Endodermal cell (in vitro differentiated cells): ENCODE data around the gene EYA2. TPM values are rescaled to one million over a fixed set of nuclear protein-coding genes. Genes with fewer than 3 reads are reported as not detected.
A peak's percentile ranks its signal among the peaks of the same experiment; 100 is the strongest.

Experiments
- DNase-seq: peaks from one replicate; pipeline ENCODE4 v3.0.0-alpha.2; 2017
- H3K27ac ChIP-seq: 2 replicates; pipeline ENCODE4 v1.5.1; 2013; ENCODE audit warnings: mild to moderate bottlenecking, low read depth, low read length, moderate library complexity
- H3K27me3 ChIP-seq: 2 replicates; pipeline ENCODE4 v1.6.1; 2013; ENCODE audit warnings: mild to moderate bottlenecking, low read length, moderate library complexity; ENCODE audit not compliant: insufficient read depth, control insufficient read depth, poor library complexity, severe bottlenecking
- H3K36me3 ChIP-seq: 2 replicates; pipeline ENCODE4 v1.7.0; 2013; ENCODE audit warnings: mild to moderate bottlenecking, low read length, moderate library complexity; ENCODE audit not compliant: control insufficient read depth, insufficient read depth
- H3K4me1 ChIP-seq: one replicate; pipeline ENCODE4 v1.7.0; 2013; ENCODE audit warnings: low read length; ENCODE audit not compliant: control insufficient read depth, insufficient read depth
- H3K4me3 ChIP-seq: 2 replicates; pipeline ENCODE4 v1.5.1; 2013; ENCODE audit warnings: mild to moderate bottlenecking, low read length, moderate library complexity
- H3K9ac ChIP-seq: 2 replicates; pipeline ENCODE4 v1.6.1; 2013; ENCODE audit warnings: mild to moderate bottlenecking, low read length, moderate library complexity; ENCODE audit not compliant: poor library complexity, severe bottlenecking; ENCODE audit errors: extremely low read depth
- H3K9me3 ChIP-seq: 2 replicates; pipeline ENCODE4 v1.6.1; 2013; ENCODE audit warnings: mild to moderate bottlenecking, low read length, moderate library complexity; ENCODE audit not compliant: control insufficient read depth
- H3K27ac Mint-ChIP-seq: 2 replicates; pipeline ENCODE4 v1.8.0; 2020; ENCODE audit warnings: mixed read lengths
- H3K27me3 Mint-ChIP-seq: 2 replicates; pipeline ENCODE4 v1.8.0; 2021; ENCODE audit warnings: mild to moderate bottlenecking, mixed read lengths; ENCODE audit not compliant: insufficient read depth
- H3K36me3 Mint-ChIP-seq: 2 replicates; pipeline ENCODE4 v1.8.0; 2020; ENCODE audit warnings: low read depth, mixed read lengths
- H3K4me1 Mint-ChIP-seq: 2 replicates; pipeline ENCODE4 v1.8.0; 2020; ENCODE audit warnings: mixed read lengths
- H3K4me3 Mint-ChIP-seq: 2 replicates; pipeline ENCODE4 v1.8.0; 2020; ENCODE audit warnings: mild to moderate bottlenecking, moderate library complexity, mixed read lengths
- H3K9me3 Mint-ChIP-seq: 2 replicates; pipeline ENCODE4 v1.8.0; 2020; ENCODE audit warnings: mild to moderate bottlenecking, mixed read lengths
- WGBS, 2 experiments: methylation state at CpG; one replicate each; pipeline versions ENCODE4 v1.1.5 to v1.1.7; 2013; ENCODE audit warnings: missing lambda C conversion rate in 2 of 2, mixed read lengths in 1 of 2; ENCODE audit not compliant: insufficient coverage in 1 of 2, insufficient read length in 1 of 2; 5-methylcytosine and 5-hydroxymethylcytosine counted together
- total RNA-seq, 2 donors: library from RNA; stranded (reverse); fragmentation: NEBNext Ultra II Directional in 1 of 2; extraction: Animal tissue kit (Norgen Biotek cat#: 25700) in 1 of 2; gene quantifications; 2 replicates in 1 of 2; 3 replicates in 1 of 2; pipeline ENCODE4 v1.2.1, GENCODE V29; 2021
- TF ChIP-seq, protein P1 (sequence below): fragments of 200-600 bp; sonication (generic); conservative IDR thresholded peaks from 2 replicates; pipeline ENCODE4 v1.5.0; 2021; ENCODE audit warnings: antibody characterized with exemption, mild to moderate bottlenecking

EYA2 gene
- total RNA-seq, 2 donors from 2014 or later, result 9.1 to 18.0 TPM

DNA sequence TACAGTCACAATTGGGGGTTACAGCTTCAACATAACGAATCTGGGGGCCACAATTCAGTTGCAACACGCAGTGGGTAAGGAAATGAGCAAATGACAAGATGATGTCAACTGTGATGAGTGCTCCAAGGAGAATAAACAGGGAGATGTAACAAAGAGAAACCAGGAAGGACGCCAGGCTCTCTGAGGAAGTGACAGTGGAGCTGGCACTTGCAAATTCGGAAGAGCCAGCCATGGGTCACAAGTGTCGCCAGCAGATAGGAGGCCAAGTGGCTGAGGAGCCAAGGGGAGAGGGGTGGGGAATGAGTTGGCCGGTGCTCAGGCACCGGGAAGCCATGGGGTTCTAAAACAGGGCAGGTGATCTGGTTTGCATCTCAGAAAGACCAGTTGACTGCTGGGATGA lies 136.4 kb downstream of the EYA2 start:
- H3K27me3 Mint-ChIP-seq, result no peaks in the 10 kb centered on the region
- Histone ChIP-seq H3K9ac (no peak overlapping the region), H3K9me3 (peaks cover 35% of the 10 kb centered on the region), H3K27me3 (no peaks in the 10 kb centered on the region), H3K27ac (no peak overlapping the region), H3K4me3 (no peak overlapping the region), H3K4me1 (no peaks in the 10 kb centered on the region), H3K36me3 (peaks cover 63% of the 10 kb centered on the region)
- H3K27ac Mint-ChIP-seq, result no peak overlapping the region
- no peaks in the 10 kb centered on the region for H3K4me1 Mint-ChIP-seq
- 89 to 91% methylated on average over 5 to 7 of the region's 7 CpGs for WGBS, 2 experiments
- DNase-seq, result no peak
- TF ChIP-seq, protein P1, sequence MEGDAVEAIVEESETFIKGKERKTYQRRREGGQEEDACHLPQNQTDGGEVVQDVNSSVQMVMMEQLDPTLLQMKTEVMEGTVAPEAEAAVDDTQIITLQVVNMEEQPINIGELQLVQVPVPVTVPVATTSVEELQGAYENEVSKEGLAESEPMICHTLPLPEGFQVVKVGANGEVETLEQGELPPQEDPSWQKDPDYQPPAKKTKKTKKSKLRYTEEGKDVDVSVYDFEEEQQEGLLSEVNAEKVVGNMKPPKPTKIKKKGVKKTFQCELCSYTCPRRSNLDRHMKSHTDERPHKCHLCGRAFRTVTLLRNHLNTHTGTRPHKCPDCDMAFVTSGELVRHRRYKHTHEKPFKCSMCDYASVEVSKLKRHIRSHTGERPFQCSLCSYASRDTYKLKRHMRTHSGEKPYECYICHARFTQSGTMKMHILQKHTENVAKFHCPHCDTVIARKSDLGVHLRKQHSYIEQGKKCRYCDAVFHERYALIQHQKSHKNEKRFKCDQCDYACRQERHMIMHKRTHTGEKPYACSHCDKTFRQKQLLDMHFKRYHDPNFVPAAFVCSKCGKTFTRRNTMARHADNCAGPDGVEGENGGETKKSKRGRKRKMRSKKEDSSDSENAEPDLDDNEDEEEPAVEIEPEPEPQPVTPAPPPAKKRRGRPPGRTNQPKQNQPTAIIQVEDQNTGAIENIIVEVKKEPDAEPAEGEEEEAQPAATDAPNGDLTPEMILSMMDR, result no peak
- no peak overlapping the region for H3K4me3 Mint-ChIP-seq
- H3K36me3 Mint-ChIP-seq, result peaks cover 58% of the 10 kb centered on the region
- peaks cover 10% of the 10 kb centered on the region for H3K9me3 Mint-ChIP-seq

DNA sequence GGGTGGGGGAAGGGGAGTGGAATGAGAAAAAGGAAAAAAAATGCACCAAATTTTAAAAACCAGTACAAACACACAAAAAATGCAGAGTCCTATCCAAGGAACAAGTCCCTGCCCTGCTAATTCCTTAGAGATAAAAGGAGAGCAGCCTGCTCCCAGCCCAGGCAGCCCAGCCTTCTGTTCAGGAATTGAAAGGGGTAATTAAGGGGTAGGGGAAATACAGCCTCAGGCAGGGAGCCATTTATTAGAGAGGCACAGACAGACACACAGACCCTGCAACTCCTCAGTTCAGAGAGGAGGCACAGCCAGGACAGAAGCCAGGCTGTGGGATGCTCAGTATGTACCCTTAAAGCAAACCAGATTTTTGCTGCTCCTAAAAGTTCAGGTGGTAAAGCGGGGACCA lies 137.2 kb downstream of the EYA2 start:
- Histone ChIP-seq H3K27me3 (no peaks in the 10 kb centered on the region), H3K9me3 (peaks cover 43% of the 10 kb centered on the region), H3K36me3 (peaks cover 64% of the 10 kb centered on the region), H3K27ac (peak overlapping the region; percentile 27), H3K4me3 (no peak overlapping the region), H3K9ac (no peak overlapping the region), H3K4me1 (no peaks in the 10 kb centered on the region)
- H3K36me3 Mint-ChIP-seq, result peaks cover 65% of the 10 kb centered on the region
- H3K4me3 Mint-ChIP-seq, result no peak overlapping the region
- H3K27me3 Mint-ChIP-seq, result no peaks in the 10 kb centered on the region
- no peaks in the 10 kb centered on the region for H3K4me1 Mint-ChIP-seq
- WGBS, 2 experiments, result 92 to 100% methylated on average over 1 of the region's 1 CpG
- no peak overlapping the region for H3K27ac Mint-ChIP-seq
- peaks cover 10% of the 10 kb centered on the region for H3K9me3 Mint-ChIP-seq
- TF ChIP-seq, protein P1, result no peak
- no peak for DNase-seq

DNA sequence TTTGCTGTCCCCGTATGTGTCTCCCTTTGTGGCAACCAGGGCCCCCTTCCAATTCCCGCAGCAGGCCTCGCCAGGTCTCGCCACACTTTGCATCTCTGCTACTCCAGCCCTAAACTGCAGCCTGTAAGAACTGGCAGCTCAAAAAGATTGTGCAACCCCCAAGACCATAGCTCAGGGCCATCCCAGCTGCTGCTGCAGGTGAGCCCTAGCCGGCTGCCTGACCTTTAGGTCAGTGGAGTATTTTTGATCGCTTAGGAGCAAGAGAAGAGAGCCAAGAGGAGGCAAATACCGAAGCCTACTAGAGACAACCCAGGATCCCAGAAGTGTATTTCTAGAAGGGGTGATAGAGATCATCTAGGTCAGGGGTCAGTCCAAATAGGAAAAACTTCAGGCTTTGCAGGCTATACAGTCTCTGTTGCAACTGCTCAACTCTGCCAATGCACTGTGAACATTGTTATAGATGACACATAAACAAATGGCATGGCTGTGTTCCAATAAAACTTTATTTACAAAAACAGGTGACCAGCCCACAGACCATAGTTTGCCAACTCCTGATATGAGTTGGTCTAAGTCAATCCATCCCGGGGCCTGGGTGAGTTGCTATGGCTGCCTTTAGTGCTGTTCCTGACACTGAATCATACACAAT lies 138.4 kb downstream of the EYA2 start:
- WGBS, 2 experiments, result 93 to 94% methylated on average over 3 to 8 of the region's 8 CpGs
- Mint-ChIP-seq H3K9me3 (peaks cover 17% of the 10 kb centered on the region), H3K4me1 (no peaks in the 10 kb centered on the region), H3K36me3 (peaks cover 64% of the 10 kb centered on the region), H3K27me3 (no peaks in the 10 kb centered on the region), H3K4me3 (no peak overlapping the region), H3K27ac (no peak overlapping the region)
- no peak overlapping the region for H3K27ac ChIP-seq
- no peak for DNase-seq
- H3K27me3 ChIP-seq, result no peaks in the 10 kb centered on the region
- no peak overlapping the region for H3K9ac ChIP-seq
- no peaks in the 10 kb centered on the region for H3K4me1 ChIP-seq
- no peak overlapping the region for H3K4me3 ChIP-seq
- peaks cover 62% of the 10 kb centered on the region for H3K36me3 ChIP-seq
- TF ChIP-seq, protein P1, result no peak
- H3K9me3 ChIP-seq, result peaks cover 49% of the 10 kb centered on the region
